Activated naive CD8-positive, alpha-beta T cell (primary cell): Measurements from ENCODE around the gene GPC5.

ENCODE experiments used
- H3K27ac Mint-ChIP-seq: one replicate; pipeline ENCODE4 v1.8.0; 2021; ENCODE audit warnings: mixed read lengths
- H3K27me3 Mint-ChIP-seq: one replicate; pipeline ENCODE4 v1.8.0; 2021; ENCODE audit warnings: mixed read lengths
- H3K36me3 Mint-ChIP-seq: one replicate; pipeline ENCODE4 v1.8.0; 2021; ENCODE audit warnings: mixed read lengths
- H3K4me1 Mint-ChIP-seq: one replicate; pipeline ENCODE4 v1.8.0; 2021; ENCODE audit warnings: low read depth, mixed read lengths
- H3K4me3 Mint-ChIP-seq: one replicate; pipeline ENCODE4 v1.8.0; 2021; ENCODE audit warnings: mild to moderate bottlenecking, mixed read lengths
- H3K9me3 Mint-ChIP-seq: one replicate; pipeline ENCODE4 v1.8.0; 2021; ENCODE audit warnings: low read depth, mixed read lengths

The GPC5 gene

GRCh38 chr13:92407858-92408257, 1009.4 kb downstream of the GPC5 start:
- Mint-ChIP-seq H3K27ac (no peak overlapping the region), H3K36me3 (no peaks in the 10 kb centered on the region), H3K27me3 (no peaks in the 10 kb centered on the region), H3K9me3 (peaks cover 2% of the 10 kb centered on the region), H3K4me3 (no peak overlapping the region), H3K4me1 (no peaks in the 10 kb centered on the region)

- Mint-ChIP-seq H3K27ac (no peak overlapping the region), H3K36me3 (no peaks in the 10 kb centered on the region), H3K27me3 (no peaks in the 10 kb centered on the region), H3K4me1 (no peaks in the 10 kb centered on the region), H3K4me3 (no peak overlapping the region), H3K9me3 (no peaks in the 10 kb centered on the region)
Observed at GRCh38 chr13:92412481-92412880, 1014.1 kb downstream of the GPC5 start.

GRCh38 chr13:92412996-92413395, 1014.6 kb downstream of the GPC5 start:
- no peaks in the 10 kb centered on the region for H3K36me3 Mint-ChIP-seq
- no peak overlapping the region for H3K27ac Mint-ChIP-seq
- no peak overlapping the region for H3K4me3 Mint-ChIP-seq
- no peaks in the 10 kb centered on the region for H3K27me3 Mint-ChIP-seq
- no peaks in the 10 kb centered on the region for H3K4me1 Mint-ChIP-seq
- H3K9me3 Mint-ChIP-seq: no peaks in the 10 kb centered on the region

GRCh38 chr13:92413452-92413851, 1015.0 kb downstream of the GPC5 start:
- H3K27ac Mint-ChIP-seq: no peak overlapping the region
- H3K4me1 Mint-ChIP-seq: no peaks in the 10 kb centered on the region
- no peak overlapping the region for H3K4me3 Mint-ChIP-seq
- H3K36me3 Mint-ChIP-seq: no peaks in the 10 kb centered on the region
- no peaks in the 10 kb centered on the region for H3K27me3 Mint-ChIP-seq
- no peaks in the 10 kb centered on the region for H3K9me3 Mint-ChIP-seq

- no peaks in the 10 kb centered on the region for H3K4me1 Mint-ChIP-seq
- H3K36me3 Mint-ChIP-seq: no peaks in the 10 kb centered on the region
- H3K27me3 Mint-ChIP-seq: no peaks in the 10 kb centered on the region
- no peak overlapping the region for H3K27ac Mint-ChIP-seq
- H3K4me3 Mint-ChIP-seq: no peak overlapping the region
- H3K9me3 Mint-ChIP-seq: no peaks in the 10 kb centered on the region
Observed at GRCh38 chr13:92414851-92415250, 1016.4 kb downstream of the GPC5 start.

GRCh38 chr13:92415781-92416180, 1017.4 kb downstream of the GPC5 start:
- Mint-ChIP-seq H3K27ac (no peak overlapping the region), H3K36me3 (no peaks in the 10 kb centered on the region), H3K27me3 (no peaks in the 10 kb centered on the region), H3K9me3 (no peaks in the 10 kb centered on the region), H3K4me3 (no peak overlapping the region), H3K4me1 (no peaks in the 10 kb centered on the region)

GRCh38 chr13:92418818-92419412, 1020.5 kb downstream of the GPC5 start:
- H3K4me3 Mint-ChIP-seq: no peak overlapping the region

GRCh38 chr13:92429231-92429630, 1030.8 kb downstream of the GPC5 start:
- Mint-ChIP-seq H3K4me3 (no peak overlapping the region), H3K27ac (no peak overlapping the region), H3K36me3 (no peaks in the 10 kb centered on the region), H3K9me3 (peaks cover 5% of the 10 kb centered on the region), H3K27me3 (no peaks in the 10 kb centered on the region), H3K4me1 (no peaks in the 10 kb centered on the region)

More at GRCh38 chr13:92418818-92419412, 1020.5 kb downstream of the GPC5 start:
- Mint-ChIP-seq H3K27me3 (no peaks in the 10 kb centered on the region), H3K4me1 (no peaks in the 10 kb centered on the region), H3K27ac (no peak overlapping the region), H3K9me3 (no peaks in the 10 kb centered on the region), H3K36me3 (no peaks in the 10 kb centered on the region)

GRCh38 chr13:92433386-92433785, 1035.0 kb downstream of the GPC5 start:
- Mint-ChIP-seq H3K27me3 (no peaks in the 10 kb centered on the region), H3K9me3 (peaks cover 9% of the 10 kb centered on the region), H3K4me3 (no peak overlapping the region), H3K36me3 (no peaks in the 10 kb centered on the region), H3K27ac (no peak overlapping the region), H3K4me1 (no peaks in the 10 kb centered on the region)

- H3K27me3 Mint-ChIP-seq: no peaks in the 10 kb centered on the region
- no peaks in the 10 kb centered on the region for H3K4me1 Mint-ChIP-seq
- H3K36me3 Mint-ChIP-seq: no peaks in the 10 kb centered on the region
- no peak overlapping the region for H3K27ac Mint-ChIP-seq
- H3K4me3 Mint-ChIP-seq: no peak overlapping the region
- peaks cover 9% of the 10 kb centered on the region for H3K9me3 Mint-ChIP-seq
Observed at GRCh38 chr13:92433963-92434362, 1035.5 kb downstream of the GPC5 start.

GRCh38 chr13:92436924-92437323, 1038.5 kb downstream of the GPC5 start:
- Mint-ChIP-seq H3K4me3 (no peak overlapping the region), H3K9me3 (peaks cover 4% of the 10 kb centered on the region), H3K36me3 (no peaks in the 10 kb centered on the region), H3K27ac (no peak overlapping the region), H3K27me3 (no peaks in the 10 kb centered on the region), H3K4me1 (no peaks in the 10 kb centered on the region)

GRCh38 chr13:92444244-92444643, 1045.8 kb downstream of the GPC5 start:
- Mint-ChIP-seq H3K4me3 (no peak overlapping the region), H3K27me3 (no peaks in the 10 kb centered on the region), H3K36me3 (no peaks in the 10 kb centered on the region), H3K4me1 (no peaks in the 10 kb centered on the region), H3K9me3 (peaks cover 6% of the 10 kb centered on the region), H3K27ac (no peak overlapping the region)

- Mint-ChIP-seq H3K4me3 (no peak overlapping the region), H3K9me3 (peaks cover 9% of the 10 kb centered on the region), H3K4me1 (no peaks in the 10 kb centered on the region), H3K27ac (no peak overlapping the region), H3K36me3 (no peaks in the 10 kb centered on the region), H3K27me3 (no peaks in the 10 kb centered on the region)
Observed at GRCh38 chr13:92451060-92451459, 1052.6 kb downstream of the GPC5 start.

- H3K4me3 Mint-ChIP-seq: no peak overlapping the region
- H3K36me3 Mint-ChIP-seq: no peaks in the 10 kb centered on the region
- no peak overlapping the region for H3K27ac Mint-ChIP-seq
- no peaks in the 10 kb centered on the region for H3K4me1 Mint-ChIP-seq
- no peaks in the 10 kb centered on the region for H3K27me3 Mint-ChIP-seq
- peaks cover 7% of the 10 kb centered on the region for H3K9me3 Mint-ChIP-seq
Observed at GRCh38 chr13:92452840-92453239, 1054.4 kb downstream of the GPC5 start.

GRCh38 chr13:92459306-92459705, 1060.9 kb downstream of the GPC5 start:
- Mint-ChIP-seq H3K9me3 (peaks cover 15% of the 10 kb centered on the region), H3K27ac (no peak overlapping the region), H3K4me1 (no peaks in the 10 kb centered on the region), H3K27me3 (no peaks in the 10 kb centered on the region), H3K4me3 (no peak overlapping the region), H3K36me3 (no peaks in the 10 kb centered on the region)

GRCh38 chr13:92460479-92460878, 1062.1 kb downstream of the GPC5 start:
- Mint-ChIP-seq H3K27ac (no peak overlapping the region), H3K4me1 (no peaks in the 10 kb centered on the region), H3K27me3 (no peaks in the 10 kb centered on the region), H3K36me3 (no peaks in the 10 kb centered on the region), H3K9me3 (peaks cover 15% of the 10 kb centered on the region), H3K4me3 (no peak overlapping the region)
